T47D (cell line): ENCODE results near the gene TMEM219.

Experiments
- DNase-seq, 2 experiments: peaks; one replicate each; pipeline versions ENCODE4 v3.0.0 to v3.0.0-alpha.2; 2011 to 2012; ENCODE audit warnings: low read depth in 1 of 2, low spot score in 1 of 2
- JUND ChIP-seq: IDR thresholded peaks from 2 replicates; pipeline ENCODE4 v1.6.1; 2012; ENCODE audit warnings: low read depth
- in situ Hi-C: cut with HindIII; loops from 2 replicates; pipeline ENCODE4 v1.10.0; 2016; ENCODE audit warnings: low sequenced_read_pairs, low pct_unique_long_range_greater_than_20kb

TMEM219 gene

GRCh38 chr16:29962344-29962994 is 590 bp downstream of the TMEM219 start:
- DNase-seq = no peak
- in situ Hi-C loops = no loop called here
- no peak for TF ChIP-seq JUND

GRCh38 chr16:29963021-29963743 is 1.3 kb downstream of the TMEM219 start:
- DNase-seq = no peak
- in situ Hi-C loops = no loop called here
- no peak for TF ChIP-seq JUND

- in situ Hi-C loops = no loop called here
- TF ChIP-seq JUND = no peak
- no peak for DNase-seq
Observed at GRCh38 chr16:29968205-29968604, 6.3 kb downstream of the TMEM219 start.

GRCh38 chr16:29971304-29971703 is 9.4 kb downstream of the TMEM219 start:
- TF ChIP-seq JUND = no peak
- DNase-seq = no peak
- in situ Hi-C loops = no loop called here

- no peak for DNase-seq
- in situ Hi-C loops = no loop called here
- no peak for TF ChIP-seq JUND
Observed at GRCh38 chr16:29972500-29972899, 10.6 kb downstream of the TMEM219 start.

GRCh38 chr16:29972992-29973383 is 11.1 kb downstream of the TMEM219 start:
- no peak for DNase-seq
- in situ Hi-C loops = no loop called here
- no peak for TF ChIP-seq JUND

- in situ Hi-C loops = no loop called here
- peak; percentile 99 for DNase-seq
- no peak for TF ChIP-seq JUND
Observed at GRCh38 chr16:29973384-29974246, 11.7 kb downstream of the TMEM219 start, which contains the start of gene TAOK2. TAOK2 (plus strand) TSS chr16:29973868; CDS start chr16:29977773, 3,905 bp downstream.

GRCh38 chr16:29974291-29975133 is 12.6 kb downstream of the TMEM219 start:
- in situ Hi-C loops = no loop called here
- no peak for DNase-seq
- no peak for TF ChIP-seq JUND

- no peak for TF ChIP-seq JUND
- in situ Hi-C loops = no loop called here
- no peak for DNase-seq
Observed at GRCh38 chr16:29975134-29975538, 13.3 kb downstream of the TMEM219 start.

GRCh38 chr16:29975811-29976511 is 14.1 kb downstream of the TMEM219 start:
- TF ChIP-seq JUND = no peak
- in situ Hi-C loops = no loop called here
- DNase-seq = no peak

- no peak for DNase-seq
- in situ Hi-C loops = no loop called here
- TF ChIP-seq JUND = no peak
Observed at GRCh38 chr16:29977063-29977825, 15.4 kb downstream of the TMEM219 start.
